Caco-2 (cell line): ENCODE data around the gene MET. TPM values are rescaled to one million over a fixed set of nuclear protein-coding genes. Genes with fewer than 3 reads are reported as not detected.

ENCODE experiments used
- BruUV-seq: library from RNA; stranded (reverse); fragments of 400-500 nt; replicated peaks from 2 replicates; lab custom pipeline; 2021; lab: Mats Ljungman, UMichigan
- CTCF ChIA-PET: fragments of 300-600 bp; sonication (Branson Sonifier 250); formaldehyde crosslinking; loops from one replicate; lab custom pipeline; 2022; ENCODE audit warnings: antibody characterized with exemption; lab: Charles Lee
- POLR2A ChIA-PET: fragments of 300-600 bp; sonication (Branson Sonifier 250); formaldehyde crosslinking; loops from one replicate; lab custom pipeline; 2022; ENCODE audit warnings: antibody characterized with exemption; lab: Charles Lee
- DNase-seq, 2 experiments: peaks; one replicate each; pipeline versions ENCODE4 v3.0.0 to v3.0.0-alpha.2; 2020 to 2022
- H3K27me3 ChIP-seq: replicated peaks from 2 replicates; pipeline ENCODE4 v1.6.0; 2011; ENCODE audit warnings: low read length; ENCODE audit not compliant: control insufficient read depth, insufficient read depth
- H3K36me3 ChIP-seq: 2 replicates; pipeline ENCODE4 v1.5.1; 2011; ENCODE audit warnings: low read length; ENCODE audit not compliant: control insufficient read depth, insufficient read depth
- H3K4me1 ChIP-seq: fragments of 250-450 bp; sonication (Bioruptor Pico); 2 replicates; pipeline ENCODE4 v1.5.1; 2020; ENCODE audit warnings: mild to moderate bottlenecking
- H3K4me3 ChIP-seq: 2 replicates; pipeline ENCODE4 v1.5.1; 2011; ENCODE audit warnings: low read depth, mild to moderate bottlenecking, control low read depth, low read length
- H3K9me3 ChIP-seq: fragments of 250-450 bp; sonication (Bioruptor Pico); 2 replicates; pipeline ENCODE4 v1.5.1; 2020; ENCODE audit warnings: mild to moderate bottlenecking, moderate library complexity
- H3K27ac Mint-ChIP-seq: one replicate; pipeline ENCODE4 v1.8.0; 2022; ENCODE audit warnings: mixed read lengths; ENCODE audit not compliant: unreplicated experiment
- H3K27me3 Mint-ChIP-seq: one replicate; pipeline ENCODE4 v1.8.0; 2022; ENCODE audit warnings: mixed read lengths; ENCODE audit not compliant: insufficient read depth, unreplicated experiment
- H3K36me3 Mint-ChIP-seq: one replicate; pipeline ENCODE4 v1.8.0; 2022; ENCODE audit warnings: mild to moderate bottlenecking, mixed read lengths; ENCODE audit not compliant: insufficient read depth, unreplicated experiment
- H3K4me1 Mint-ChIP-seq: one replicate; pipeline ENCODE4 v1.8.0; 2022; ENCODE audit warnings: low read depth, mixed read lengths; ENCODE audit not compliant: unreplicated experiment
- H3K4me3 Mint-ChIP-seq: one replicate; pipeline ENCODE4 v1.8.0; 2022; ENCODE audit warnings: mild to moderate bottlenecking, moderate library complexity, mixed read lengths; ENCODE audit not compliant: unreplicated experiment
- H3K9me3 Mint-ChIP-seq: one replicate; pipeline ENCODE4 v1.8.0; 2022; ENCODE audit warnings: mixed read lengths; ENCODE audit not compliant: unreplicated experiment
- intact Hi-C: fragments of 100-400 bp; cut with micrococcal nuclease; formaldehyde crosslinking; loops from one replicate; pipeline ENCODE4 v1.10.0; 2022; ENCODE audit not compliant: unreplicated experiment
- total RNA-seq: library from RNA; stranded (reverse); gene quantifications from 2 replicates; pipeline ENCODE4 v1.2.3, GENCODE V29; 2022
- TF ChIP-seq, protein P1 (sequence below), 2 experiments: fragments of 200-600 bp in 1 of 2; IDR thresholded peaks; 1 replicate in 1 of 2; 2 replicates in 1 of 2; pipeline versions ENCODE4 v1.5.1 to v1.8.0; 2011 to 2022; ENCODE audit warnings: antibody characterized with exemption in 1 of 2, control low read depth in 1 of 2, inconsistent platforms in 1 of 2, low read depth in 1 of 2, low read length in 1 of 2, mild to moderate bottlenecking in 1 of 2, moderate library complexity in 1 of 2; ENCODE audit not compliant: insufficient read depth in 1 of 2, severe bottlenecking in 1 of 2, unreplicated experiment in 1 of 2

Gene MET
- total RNA-seq, 1 experiment from 2014 or later: 82.9 TPM

DNA sequence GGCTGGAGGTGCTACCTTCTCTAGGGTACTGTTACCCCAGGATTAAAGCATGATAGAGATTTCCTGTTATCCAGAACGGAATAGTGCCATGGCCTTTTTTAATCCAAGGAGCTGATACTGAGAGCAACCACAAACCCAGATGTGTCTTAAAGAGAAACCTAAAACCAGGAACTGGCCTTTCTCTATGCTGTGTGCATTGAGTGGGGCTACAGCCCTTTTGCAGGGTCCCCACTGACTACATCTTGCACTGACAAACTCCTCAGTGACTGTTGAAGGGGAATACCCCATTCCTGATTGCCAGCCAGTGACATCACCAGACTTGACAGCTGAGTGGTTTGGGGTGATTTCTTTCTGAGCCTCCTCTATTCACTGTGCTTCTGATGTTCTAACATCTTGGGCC lies 108.5 kb downstream of the MET start:
- no peaks in the 10 kb centered on the region for H3K9me3 ChIP-seq
- H3K27ac Mint-ChIP-seq: peak overlapping the region; percentile 92
- H3K27me3 ChIP-seq: no peaks in the 10 kb centered on the region
- no peak overlapping the region for H3K4me3 ChIP-seq
- no peaks in the 10 kb centered on the region for H3K27me3 Mint-ChIP-seq
- ChIA-PET POLR2A (interaction anchor here (0.5 kb wide), 1 partner anchor 108 kb away, joined by 3 read pairs; no protein-coding TSS in a partner anchor), CTCF (interaction anchor here (0.6 to 1.6 kb wide), 5 partner anchors 30 to 188 kb away, joined by 4 to 12 read pairs (median 5); partner anchors contain the start of gene MET)
- BruUV-seq: no TSS peak
- TF ChIP-seq, protein P1, sequence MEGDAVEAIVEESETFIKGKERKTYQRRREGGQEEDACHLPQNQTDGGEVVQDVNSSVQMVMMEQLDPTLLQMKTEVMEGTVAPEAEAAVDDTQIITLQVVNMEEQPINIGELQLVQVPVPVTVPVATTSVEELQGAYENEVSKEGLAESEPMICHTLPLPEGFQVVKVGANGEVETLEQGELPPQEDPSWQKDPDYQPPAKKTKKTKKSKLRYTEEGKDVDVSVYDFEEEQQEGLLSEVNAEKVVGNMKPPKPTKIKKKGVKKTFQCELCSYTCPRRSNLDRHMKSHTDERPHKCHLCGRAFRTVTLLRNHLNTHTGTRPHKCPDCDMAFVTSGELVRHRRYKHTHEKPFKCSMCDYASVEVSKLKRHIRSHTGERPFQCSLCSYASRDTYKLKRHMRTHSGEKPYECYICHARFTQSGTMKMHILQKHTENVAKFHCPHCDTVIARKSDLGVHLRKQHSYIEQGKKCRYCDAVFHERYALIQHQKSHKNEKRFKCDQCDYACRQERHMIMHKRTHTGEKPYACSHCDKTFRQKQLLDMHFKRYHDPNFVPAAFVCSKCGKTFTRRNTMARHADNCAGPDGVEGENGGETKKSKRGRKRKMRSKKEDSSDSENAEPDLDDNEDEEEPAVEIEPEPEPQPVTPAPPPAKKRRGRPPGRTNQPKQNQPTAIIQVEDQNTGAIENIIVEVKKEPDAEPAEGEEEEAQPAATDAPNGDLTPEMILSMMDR (IDR thresholded peaks at IDR 0.05; ENCODE audit: insufficient read depth in 1 of 2, low read depth in 1 of 2, low read length in 1 of 2, severe bottlenecking in 1 of 2, unreplicated experiment in 1 of 2): no peak
- H3K4me1 Mint-ChIP-seq: peaks cover 26% of the 10 kb centered on the region
- peaks cover 42% of the 10 kb centered on the region for H3K36me3 Mint-ChIP-seq
- DNase-seq: no peak
- peaks cover 11% of the 10 kb centered on the region for H3K36me3 ChIP-seq
- H3K4me3 Mint-ChIP-seq: peak overlapping the region; percentile 42
- H3K4me1 ChIP-seq: peaks cover 69% of the 10 kb centered on the region
- no peaks in the 10 kb centered on the region for H3K9me3 Mint-ChIP-seq
- intact Hi-C loops: loop anchor here (2.0 kb wide), 1 partner anchor 54 kb away; no protein-coding TSS in a partner anchor

- H3K4me1 Mint-ChIP-seq: peaks cover 26% of the 10 kb centered on the region
- ChIA-PET POLR2A (interaction anchor here (0.5 kb wide), 1 partner anchor 108 kb away, joined by 3 read pairs; no protein-coding TSS in a partner anchor), CTCF (interaction anchor here (0.6 to 1.6 kb wide), 5 partner anchors 29 to 189 kb away, joined by 3 to 12 read pairs (median 4); partner anchors contain the start of gene MET)
- H3K27me3 ChIP-seq: no peaks in the 10 kb centered on the region
- H3K9me3 ChIP-seq: no peaks in the 10 kb centered on the region
- DNase-seq: peak; percentile 94 to 95
- TF ChIP-seq, protein P1 (IDR thresholded peaks at IDR 0.05; ENCODE audit: insufficient read depth in 1 of 2, low read depth in 1 of 2, low read length in 1 of 2, severe bottlenecking in 1 of 2, unreplicated experiment in 1 of 2): no peak
- intact Hi-C loops: loop anchor here (1.0 to 2.0 kb wide), 4 partner anchors 20 to 109 kb away; partner anchors contain the start of gene MET
- H3K27me3 Mint-ChIP-seq: no peaks in the 10 kb centered on the region
- no peaks in the 10 kb centered on the region for H3K9me3 Mint-ChIP-seq
- H3K4me1 ChIP-seq: peaks cover 69% of the 10 kb centered on the region
- H3K36me3 ChIP-seq: peaks cover 11% of the 10 kb centered on the region
- no peak overlapping the region for H3K4me3 ChIP-seq
- BruUV-seq: no TSS peak
- peak overlapping the region; percentile 92 for H3K27ac Mint-ChIP-seq
- H3K36me3 Mint-ChIP-seq: peaks cover 41% of the 10 kb centered on the region
- peak overlapping the region; percentile 42 for H3K4me3 Mint-ChIP-seq
Measured at GRCh38 chr7:116780966-116781365, 109.0 kb downstream of the MET start.

- Histone ChIP-seq H3K27me3 (no peaks in the 10 kb centered on the region), H3K9me3 (no peaks in the 10 kb centered on the region), H3K36me3 (peaks cover 11% of the 10 kb centered on the region), H3K4me1 (peaks cover 64% of the 10 kb centered on the region), H3K4me3 (no peak overlapping the region)
- DNase-seq: no peak
- peak overlapping the region; percentile 92 for H3K27ac Mint-ChIP-seq
- peaks cover 26% of the 10 kb centered on the region for H3K4me1 Mint-ChIP-seq
- BruUV-seq: no TSS peak
- H3K36me3 Mint-ChIP-seq: peaks cover 35% of the 10 kb centered on the region
- TF ChIP-seq, protein P1 (IDR thresholded peaks at IDR 0.05; ENCODE audit: insufficient read depth in 1 of 2, low read depth in 1 of 2, low read length in 1 of 2, severe bottlenecking in 1 of 2, unreplicated experiment in 1 of 2): no peak
- intact Hi-C loops: loop anchor here (1.0 to 2.0 kb wide), 4 partner anchors 20 to 109 kb away; partner anchors contain the start of gene MET
- POLR2A ChIA-PET: no interaction called here
- no peaks in the 10 kb centered on the region for H3K27me3 Mint-ChIP-seq
- CTCF ChIA-PET: interaction anchor here (1.6 kb wide), 1 partner anchor 109 kb away, joined by 12 read pairs; the partner anchor contains the start of gene MET
- H3K9me3 Mint-ChIP-seq: no peaks in the 10 kb centered on the region
- H3K4me3 Mint-ChIP-seq: peak overlapping the region; percentile 42
Measured at GRCh38 chr7:116781584-116781983, 109.6 kb downstream of the MET start.
